HuH-7 (cell line): ENCODE results near the gene KRTAP2-4.
"Not testable (repeated sequence)": the region's sequence is repeated elsewhere in the genome, so short reads cannot be mapped to it uniquely, and the experiment has no call there.

Experiments
- DNase-seq: peaks from one replicate; pipeline ENCODE4 v3.0.0; 2011; ENCODE audit warnings: low spot score

KRTAP2-4 gene, protein sequence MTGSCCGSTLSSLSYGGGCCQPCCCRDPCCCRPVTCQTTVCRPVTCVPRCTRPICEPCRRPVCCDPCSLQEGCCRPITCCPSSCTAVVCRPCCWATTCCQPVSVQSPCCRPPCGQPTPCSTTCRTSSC

DNA sequence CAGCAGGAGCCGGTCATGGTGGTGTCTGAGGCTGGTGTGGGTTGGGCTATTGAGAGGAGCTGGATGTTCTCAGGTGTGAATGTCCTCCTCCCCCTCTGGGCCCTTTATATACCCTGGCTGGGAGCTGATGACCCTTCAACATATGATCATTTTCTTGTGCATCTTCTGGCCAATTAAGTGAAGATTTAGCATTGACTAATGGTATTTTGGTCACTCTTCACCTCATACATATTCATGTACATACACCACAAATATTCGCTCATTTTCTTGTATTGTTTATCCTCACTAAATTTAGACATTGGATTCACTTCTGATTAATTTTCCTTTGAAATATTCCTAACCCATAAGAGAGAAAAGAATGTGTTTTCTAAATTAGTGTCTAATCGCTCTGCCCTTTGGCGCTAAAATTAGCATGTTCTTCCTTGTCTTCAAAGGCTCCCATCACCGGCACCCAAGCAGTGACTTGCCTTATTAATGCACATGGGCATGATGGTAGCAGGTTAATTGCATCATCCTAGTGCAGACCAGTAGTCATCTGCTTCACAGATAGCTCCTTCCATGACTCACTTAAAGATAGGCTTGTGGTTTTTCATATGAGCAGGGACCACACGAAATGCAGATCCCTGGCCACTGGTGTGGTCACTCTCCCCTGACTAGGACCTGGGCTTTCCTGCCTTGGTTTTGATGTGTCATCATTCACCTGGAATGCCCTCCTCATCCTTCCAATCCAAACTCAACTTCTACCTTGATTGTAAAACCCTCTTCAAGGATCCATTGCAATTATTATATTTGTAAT lies at the start of gene KRTAP2-4:
Gene KRTAP2-4, minus strand, starts transcription at position 51 of the 796 bp plus-strand sequence. Its CDS starts 34 bp downstream, at position 17.
- DNase-seq = no peak

DNA sequence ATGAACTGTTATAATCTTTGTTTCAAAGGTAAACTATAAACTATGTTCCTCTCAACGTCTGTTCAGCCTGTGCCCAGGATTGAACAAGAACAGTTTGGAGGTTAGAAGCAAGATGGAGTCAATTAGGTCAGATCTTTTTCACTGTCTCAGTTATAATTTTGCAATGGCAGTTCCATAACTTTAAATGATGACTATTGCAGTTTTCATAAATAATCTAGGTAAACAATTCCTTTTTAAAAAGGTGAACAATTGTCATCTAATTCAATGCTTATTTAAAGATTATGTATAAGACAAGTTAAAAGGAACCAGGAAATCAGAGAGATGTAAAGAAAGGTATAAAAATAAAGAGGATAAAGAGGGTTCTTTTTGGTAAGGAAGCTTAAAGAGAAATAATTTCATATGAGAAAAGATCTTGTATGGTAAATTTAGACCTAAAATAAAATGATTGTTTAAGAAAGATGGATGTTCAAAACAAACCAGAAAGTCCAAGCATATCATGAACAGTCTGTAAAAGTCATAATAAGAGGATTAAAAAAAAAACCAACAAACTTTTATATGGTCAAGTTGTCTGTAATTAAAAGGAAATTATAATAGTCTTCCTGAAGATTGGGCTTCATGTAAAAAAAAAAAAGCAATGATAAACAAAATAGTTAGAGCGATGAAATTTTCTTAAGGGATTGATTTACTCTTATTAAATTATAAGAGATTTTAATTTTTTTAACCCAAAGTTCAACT lies 45.6 kb upstream of the KRTAP2-4 start:
- DNase-seq = no peak

DNA sequence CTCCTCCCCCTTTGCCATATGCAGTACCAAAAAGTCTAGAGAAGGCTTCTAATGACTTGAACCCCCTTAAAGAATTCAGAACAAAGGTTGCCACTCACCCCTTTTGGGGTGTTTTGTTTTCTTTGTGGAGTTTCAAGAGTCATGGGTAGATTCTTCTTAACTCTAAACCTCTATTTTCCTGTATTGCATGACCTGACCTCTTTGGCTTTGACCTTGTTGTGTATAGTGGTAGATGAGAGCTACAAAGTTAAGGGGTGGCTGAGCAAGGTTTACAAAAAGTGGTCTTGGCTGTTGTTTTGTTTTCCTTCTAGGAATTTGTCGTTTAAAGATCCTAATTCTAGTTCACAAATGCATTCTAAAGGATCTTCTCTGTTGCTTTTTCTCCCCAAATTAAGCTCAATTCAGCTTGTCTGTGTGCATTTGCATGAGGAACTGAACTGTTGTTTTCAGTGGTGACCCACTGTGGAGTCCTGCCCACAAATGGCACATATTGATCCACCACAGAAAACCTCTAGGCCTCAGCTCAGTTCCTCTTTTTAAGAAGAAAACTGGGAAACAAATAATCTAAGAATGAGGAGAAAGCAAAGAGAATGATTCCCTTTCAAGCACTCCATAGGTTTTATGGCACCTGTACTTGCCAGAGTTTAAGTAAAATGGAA lies 43.2 kb upstream of the KRTAP2-4 start:
- DNase-seq = not testable (repeated sequence)

DNA sequence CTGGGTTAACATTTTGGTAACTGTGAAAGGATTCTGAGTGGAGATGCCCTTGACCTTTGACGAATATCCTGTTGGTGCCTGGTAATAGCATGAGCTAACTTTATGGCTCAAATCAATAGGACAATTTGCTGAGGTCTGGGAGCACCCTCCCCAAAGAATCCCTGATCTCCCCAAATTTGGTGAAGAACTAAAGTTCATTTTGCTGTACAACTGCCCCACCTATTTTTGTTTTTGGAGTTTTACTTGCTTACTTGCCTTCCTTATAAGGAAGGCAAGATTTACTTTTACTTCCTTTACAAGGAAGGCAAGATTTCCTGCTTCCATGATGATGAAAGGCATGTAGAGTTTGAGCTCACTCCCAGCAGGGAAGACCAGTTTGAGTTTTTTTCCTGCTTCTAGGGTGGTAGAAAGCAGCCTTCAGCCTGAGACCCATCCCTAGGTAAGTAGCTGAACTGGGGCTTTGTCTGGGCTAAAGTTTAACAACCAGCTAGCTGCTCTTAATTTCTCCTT lies 42.3 kb upstream of the KRTAP2-4 start:
- no peak for DNase-seq

DNA sequence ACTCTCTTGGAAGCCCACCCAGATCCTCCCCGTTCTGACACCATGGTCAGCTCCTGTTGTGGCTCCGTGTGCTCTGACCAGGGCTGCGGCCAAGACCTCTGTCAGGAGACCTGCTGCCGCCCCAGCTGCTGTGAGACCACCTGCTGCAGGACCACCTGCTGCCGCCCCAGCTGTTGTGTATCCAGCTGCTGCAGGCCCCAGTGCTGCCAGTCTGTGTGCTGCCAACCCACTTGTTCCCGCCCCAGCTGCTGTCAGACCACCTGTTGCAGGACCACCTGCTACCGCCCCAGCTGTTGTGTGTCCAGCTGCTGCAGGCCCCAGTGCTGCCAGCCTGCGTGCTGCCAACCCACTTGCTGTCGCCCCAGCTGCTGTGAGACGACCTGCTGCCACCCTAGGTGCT lies 39.7 kb upstream of the KRTAP2-4 start, which contains the start of gene KRTAP4-9:
Gene KRTAP4-9, plus strand, starts transcription at position 43 of the 400 bp plus-strand sequence. Its CDS starts 0 bp downstream, at position 43.
- DNase-seq = not testable (repeated sequence)

DNA sequence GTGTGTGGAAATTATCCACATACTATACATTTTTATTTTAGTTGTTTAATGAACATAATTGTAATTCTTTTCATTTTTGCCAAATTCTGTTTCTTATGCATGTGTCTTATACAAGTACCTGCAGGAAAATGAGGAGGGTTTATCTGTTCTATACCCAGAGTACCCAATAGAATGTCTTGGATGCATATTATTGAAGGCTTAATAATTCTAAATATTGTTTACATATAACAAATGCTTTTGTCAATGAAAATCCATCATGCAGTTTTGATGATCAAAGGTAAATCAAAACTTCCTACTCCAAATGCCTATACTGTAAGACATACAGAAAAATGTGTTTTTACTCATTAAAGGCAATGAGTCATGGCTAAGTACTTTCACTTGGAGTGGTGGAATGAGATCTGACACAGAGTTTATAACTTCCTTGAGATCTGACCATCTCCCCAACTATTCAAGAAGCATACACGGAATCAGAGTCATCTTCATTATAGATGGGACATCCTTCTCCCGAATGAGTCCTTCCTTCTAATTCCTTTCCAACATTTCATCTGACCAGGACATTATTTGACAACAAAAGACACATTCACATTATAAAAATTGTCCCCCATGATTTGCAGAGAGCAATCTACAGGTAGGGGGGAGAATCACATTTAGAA lies 38.8 kb upstream of the KRTAP2-4 start:
- DNase-seq = not testable (repeated sequence)

DNA sequence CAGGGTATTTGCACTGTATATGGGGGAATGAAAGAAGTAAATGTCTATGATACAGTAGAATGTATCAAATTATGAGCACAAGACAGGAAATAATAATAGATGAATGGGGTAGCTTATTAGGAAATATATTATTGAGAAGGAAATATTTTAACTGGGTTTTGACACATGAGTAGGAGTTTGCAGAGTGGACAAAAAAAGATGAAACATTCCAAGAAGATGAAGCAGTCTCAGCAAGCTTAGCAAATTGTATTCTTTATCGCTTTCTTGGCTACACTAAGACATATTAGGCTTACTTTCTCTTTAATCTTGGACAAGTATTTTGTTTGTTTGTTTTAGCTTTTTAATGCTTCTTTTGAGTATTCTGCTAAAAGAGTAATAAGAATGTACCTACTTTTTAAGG lies 38.2 kb upstream of the KRTAP2-4 start:
- DNase-seq = no peak

DNA sequence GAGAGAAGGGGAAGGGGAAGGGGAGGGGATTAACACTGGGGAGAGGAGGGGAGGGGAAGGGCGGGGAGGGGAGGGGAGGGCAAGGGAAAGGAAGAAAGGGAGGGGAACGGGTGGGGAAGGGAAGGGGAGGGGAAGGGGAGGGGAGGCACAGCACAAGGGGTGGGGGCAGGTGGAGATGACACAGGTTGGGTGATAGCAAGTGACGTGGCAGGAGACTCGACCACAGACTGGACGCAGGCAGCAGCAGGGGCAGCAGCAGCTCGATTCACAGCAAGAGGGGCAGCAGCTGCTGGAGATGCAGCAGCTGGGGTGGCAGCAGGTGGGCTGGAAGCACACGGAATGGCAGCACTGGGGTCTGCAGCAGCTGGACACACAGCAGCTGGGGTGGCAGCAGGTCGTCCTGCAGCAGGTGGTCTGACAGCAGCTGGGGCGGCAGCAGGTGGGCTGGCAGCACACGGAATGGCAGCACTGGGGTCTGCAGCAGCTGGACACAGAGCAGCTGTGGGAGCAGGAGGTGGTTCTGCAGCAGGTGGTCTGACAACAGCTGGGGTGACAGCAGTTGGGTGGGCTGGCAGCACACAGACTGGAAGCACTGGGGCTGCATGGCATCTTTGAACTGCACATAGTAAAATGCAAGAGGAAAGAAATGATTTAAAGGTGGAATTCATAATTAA lies 36.0 kb upstream of the KRTAP2-4 start, which contains the start of gene KRTAP4-16:
Gene KRTAP4-16, minus strand, starts transcription at position 624 of the 674 bp plus-strand sequence. Its CDS starts 0 bp downstream, at position 624.
- DNase-seq = no peak

DNA sequence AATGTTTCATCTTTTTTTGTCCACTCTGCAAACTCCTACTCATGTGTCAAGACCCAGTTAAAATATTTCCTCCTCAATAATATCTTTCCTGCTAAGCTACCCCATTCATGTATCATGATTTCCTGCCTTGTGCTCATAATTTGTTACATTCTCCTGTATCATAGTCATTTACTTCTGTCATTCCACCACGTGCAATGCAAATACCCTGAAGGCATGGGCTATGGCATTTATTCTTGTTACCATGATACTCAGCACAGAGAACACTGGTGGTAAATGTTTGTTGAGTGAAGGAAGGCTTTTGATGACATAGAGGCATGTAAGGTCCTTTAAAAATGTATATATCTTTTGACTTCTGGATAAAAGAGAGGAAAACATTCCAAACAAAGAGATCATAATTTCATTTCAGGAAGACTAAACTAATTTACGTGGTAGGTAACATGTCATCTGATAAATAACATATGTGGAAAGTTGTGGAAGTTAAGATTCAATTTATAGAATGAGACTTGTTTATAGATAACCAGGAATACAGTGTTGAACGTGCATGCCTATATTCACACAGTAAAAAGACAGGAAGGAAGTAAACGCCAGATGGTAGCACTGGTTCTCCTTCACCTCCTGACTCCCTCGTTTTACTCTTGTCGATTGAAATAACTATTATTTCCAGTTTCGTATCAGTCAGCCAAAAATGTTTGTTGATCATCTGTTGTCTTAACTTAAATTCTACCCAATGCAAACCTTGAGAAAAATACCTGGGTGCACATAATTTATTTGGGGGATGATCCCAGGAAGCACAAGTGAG lies 34.2 kb upstream of the KRTAP2-4 start:
- not testable (repeated sequence) for DNase-seq

DNA sequence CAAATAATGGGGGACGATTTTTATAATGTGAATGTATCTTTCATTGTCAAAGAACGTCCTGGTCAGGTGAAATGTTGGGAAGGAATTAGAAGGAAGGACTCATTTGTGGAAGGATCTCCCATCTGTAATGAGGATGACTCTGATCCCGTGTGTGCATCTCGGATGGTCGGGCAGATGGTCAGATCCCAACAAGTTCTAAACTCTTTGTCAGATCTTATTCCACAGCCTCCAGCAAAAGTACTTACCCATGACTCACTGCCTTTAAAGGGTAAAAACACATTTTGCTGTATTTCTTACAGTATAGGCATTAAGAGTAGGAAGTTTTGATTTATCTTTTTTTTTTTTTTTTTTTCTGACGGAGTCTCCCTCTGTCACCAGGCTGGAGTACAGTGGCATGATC lies 32.8 kb upstream of the KRTAP2-4 start:
- DNase-seq = no peak

DNA sequence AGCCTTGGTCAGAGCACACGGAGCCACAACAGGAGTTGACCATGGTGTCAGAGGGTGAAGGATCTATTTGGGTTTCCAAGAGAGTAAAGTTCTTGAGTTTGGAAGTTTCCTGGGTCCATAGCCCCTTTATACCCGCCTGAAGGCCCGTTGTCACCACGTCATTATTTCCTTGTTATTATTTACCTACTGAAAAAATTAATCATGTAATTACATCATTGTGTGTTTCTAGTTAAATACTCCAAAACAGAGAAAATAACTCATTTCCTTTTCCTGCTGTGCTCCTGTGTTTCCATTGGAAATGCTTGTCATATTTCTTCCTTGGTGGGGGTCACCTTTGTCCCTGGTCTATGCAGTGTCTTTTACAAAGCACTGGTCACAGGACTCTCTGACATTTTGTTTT lies 32.4 kb upstream of the KRTAP2-4 start, which contains the start of gene KRTAP4-8:
Gene KRTAP4-8, minus strand, starts transcription at position 101 of the 400 bp plus-strand sequence. Its CDS starts 58 bp downstream, at position 43.
- no peak for DNase-seq

DNA sequence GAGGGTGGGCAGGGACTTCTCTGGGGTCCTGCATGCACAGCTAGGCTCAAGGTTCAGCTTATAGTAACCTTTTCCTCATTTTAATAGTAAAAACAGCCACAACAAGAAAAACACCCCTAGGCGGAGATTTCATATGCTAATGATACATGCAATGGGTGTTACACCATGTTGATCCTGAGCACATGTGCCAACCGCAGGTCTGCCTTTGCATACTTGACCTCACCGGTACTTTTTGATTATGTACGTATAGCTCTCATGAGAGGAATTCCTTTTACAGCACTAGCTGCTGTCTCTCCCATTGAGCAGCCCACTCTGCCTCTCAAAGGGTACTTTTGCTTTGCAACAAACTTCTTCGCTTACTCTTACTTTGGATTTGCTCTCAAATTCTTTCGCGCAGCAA lies 30.4 kb upstream of the KRTAP2-4 start:
- DNase-seq = no peak

DNA sequence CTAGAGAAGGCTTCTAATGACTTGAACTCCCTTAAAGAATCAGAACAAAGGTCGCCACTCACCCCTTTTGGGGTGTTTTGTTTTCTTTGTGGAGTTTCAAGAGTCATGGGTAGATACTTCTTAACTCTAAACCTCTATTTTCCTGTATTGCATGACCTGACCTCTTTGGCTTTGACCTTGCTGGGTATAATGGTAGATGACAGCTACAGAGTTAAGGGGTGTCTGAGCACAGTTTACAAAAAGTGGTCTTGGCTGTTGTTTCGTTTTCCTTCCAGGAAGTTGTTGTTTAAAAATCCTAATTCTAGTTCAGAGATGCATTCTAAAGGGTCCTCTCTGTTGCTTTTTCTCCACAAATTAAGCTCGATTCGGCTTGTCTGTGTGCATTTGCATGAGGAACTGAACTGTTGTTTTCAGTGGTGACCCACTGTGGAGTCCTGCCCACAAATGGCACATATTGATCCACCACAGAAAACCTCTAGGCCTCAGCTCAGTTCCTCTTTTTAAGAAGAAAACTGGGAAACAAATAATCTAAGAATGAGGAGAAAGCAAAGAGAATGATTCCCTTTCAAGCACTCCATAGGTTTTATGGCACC lies 23.2 kb upstream of the KRTAP2-4 start:
- DNase-seq = not testable (repeated sequence)

DNA sequence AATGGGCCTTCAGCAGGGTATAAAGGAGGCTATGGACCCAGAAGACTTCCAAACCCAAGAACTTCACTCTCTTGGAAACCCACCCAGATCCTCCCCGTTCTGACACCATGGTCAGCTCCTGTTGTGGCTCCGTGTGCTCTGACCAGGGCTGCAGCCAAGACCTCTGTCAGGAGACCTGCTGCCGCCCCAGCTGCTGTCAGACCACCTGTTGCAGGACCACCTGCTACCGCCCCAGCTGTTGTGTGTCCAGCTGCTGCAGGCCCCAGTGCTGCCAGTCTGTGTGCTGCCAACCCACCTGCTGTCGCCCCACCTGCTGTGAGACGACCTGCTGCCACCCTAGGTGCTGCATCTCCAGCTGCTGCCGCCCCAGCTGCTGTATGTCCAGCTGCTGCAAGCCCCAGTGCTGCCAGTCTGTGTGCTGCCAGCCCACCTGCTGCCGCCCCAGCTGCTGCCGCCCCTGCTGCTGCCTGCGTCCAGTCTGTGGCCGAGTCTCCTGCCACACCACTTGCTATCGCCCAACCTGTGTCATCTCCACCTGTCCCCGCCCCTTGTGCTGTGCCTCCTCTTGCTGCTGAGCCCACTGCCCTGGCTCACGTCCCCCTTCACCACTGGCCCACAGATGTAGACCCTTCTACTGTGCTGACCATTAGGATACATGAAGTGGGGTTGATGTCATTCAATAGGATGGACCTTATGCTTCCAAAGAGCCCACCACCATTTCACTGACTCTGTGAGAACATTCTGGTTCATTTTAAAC lies 18.6 kb upstream of the KRTAP2-4 start, which contains the start of gene KRTAP4-7:
Gene KRTAP4-7, plus strand, starts transcription at position 51 of the 757 bp plus-strand sequence. Its CDS starts 57 bp downstream, at position 108.
- not testable (repeated sequence) for DNase-seq

DNA sequence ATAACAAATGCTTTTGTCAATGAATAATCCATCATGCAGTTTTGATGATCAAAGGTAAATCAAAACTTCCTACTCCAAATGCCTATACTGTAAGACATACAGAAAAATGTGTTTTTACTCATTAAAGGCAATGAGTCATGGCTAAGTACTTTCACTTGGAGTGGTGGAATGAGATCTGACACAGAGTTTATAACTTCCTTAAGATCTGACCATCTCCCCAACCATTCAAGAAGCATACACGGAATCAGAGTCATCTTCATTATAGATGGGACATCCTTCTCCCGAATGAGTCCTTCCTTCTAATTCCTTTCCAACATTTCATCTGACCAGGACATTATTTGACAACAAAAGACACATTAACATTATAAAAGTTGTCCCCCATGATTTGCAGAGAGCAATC lies 17.7 kb upstream of the KRTAP2-4 start:
- not testable (repeated sequence) for DNase-seq

DNA sequence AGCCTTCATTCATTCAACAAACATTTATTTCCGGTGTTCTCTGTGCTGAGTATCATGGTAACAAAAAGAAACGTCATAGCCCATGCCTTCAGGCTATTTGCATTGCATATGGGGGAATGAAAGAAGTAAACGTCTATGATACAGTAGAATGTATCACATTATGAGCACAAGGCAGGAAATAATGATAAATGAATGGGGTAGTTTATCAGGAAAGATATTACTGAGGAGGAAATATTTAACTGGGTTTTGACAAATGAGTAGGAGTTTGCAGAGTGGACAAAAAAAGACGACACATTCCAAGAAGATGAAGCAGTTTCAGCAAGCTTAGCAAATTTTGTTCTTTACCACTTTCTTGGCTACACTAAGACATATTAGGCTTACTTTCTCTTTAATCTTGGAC lies 16.9 kb upstream of the KRTAP2-4 start:
- no peak for DNase-seq

DNA sequence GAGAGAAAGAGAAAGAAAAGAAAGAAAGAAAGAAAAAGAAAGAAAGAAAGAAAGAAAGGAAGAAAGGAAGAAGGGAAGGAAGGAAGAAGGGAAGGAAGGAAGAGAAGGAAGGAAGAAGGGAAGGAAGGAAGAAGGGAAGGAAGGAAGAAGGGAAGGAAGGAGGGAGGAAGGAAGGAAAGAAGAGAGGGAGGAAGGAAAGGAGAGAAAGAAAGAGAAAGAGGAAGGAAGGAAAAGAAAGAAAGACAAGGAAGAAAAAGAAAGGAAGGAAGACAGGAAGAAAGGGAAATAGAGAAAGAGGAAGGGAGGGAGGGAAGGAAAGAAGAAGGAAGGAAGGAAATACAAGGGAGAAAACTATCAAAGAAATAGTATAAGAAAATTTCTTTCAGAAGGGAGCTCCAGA lies 11.1 kb upstream of the KRTAP2-4 start:
- DNase-seq = no peak

DNA sequence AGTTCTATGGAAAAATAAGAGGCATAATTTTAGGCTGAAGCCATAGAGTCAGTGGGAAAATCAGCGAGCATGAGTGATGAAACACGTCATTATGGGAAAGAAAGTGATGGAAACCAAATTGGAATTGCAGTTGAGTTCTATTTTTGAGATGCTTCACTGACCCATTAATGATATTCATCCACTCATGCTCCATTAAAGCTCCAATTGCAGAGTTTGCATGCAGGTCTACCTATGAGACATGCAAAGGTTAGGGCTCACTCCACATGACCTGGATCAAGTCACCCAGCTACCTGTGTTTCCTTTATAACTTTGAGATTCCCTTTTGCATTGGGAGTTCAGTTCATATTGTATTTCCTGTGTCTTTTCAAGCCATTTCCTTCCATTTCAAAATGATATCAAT lies 8.0 kb upstream of the KRTAP2-4 start:
- DNase-seq = no peak
